ENCODE results near the gene ADGRG6. TPM values are rescaled to one million over a fixed set of nuclear protein-coding genes. Genes with fewer than 3 reads are reported as not detected.

ADGRG6 gene
- total RNA-seq, 2 donors from 2014 or later, result 1.0 to 2.7 TPM

DNA sequence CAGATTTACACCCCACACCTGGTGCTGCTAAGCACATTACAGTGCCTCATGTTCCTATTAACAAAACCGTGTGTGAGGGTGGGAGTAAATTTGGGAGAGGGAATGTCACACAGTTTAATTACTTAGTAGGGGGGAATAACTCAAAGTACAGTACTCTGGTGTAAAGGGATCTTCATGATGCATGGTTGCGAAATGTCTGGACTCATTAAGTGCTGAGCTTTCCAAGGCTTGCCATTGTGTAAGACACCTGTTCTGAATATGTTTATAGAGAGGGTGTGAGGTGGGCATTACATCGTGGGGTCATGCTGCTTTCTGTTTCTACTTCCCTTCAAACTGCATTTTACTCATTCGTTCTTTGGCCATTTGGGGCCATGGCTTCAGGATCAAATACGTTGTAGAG is 181.2 kb downstream of the ADGRG6 start:
- no peak overlapping the region for H3K27ac Mint-ChIP-seq
- no peak for ATAC-seq
- no peak for DNase-seq (ENCODE audit: low spot score in 2 of 2)

DNA sequence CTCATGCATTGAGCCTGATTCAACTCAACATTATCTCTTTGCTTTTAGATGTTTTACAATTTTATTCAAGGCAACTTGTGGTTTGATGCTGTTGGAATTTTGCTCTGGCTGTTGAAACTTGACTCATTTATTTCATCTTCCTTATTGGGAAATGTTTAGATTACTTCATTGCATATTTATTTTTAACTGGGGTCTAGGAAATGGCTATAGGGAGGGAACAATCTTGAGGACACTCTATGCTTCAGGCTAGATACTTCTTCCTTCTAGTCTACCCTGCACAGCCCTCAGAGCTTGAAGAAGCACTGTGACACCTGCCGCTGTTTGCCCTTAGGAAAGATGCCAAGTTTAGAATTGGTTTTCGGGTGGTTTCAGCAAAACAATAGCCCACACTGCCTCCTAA is 183.4 kb downstream of the ADGRG6 start:
- H3K27ac Mint-ChIP-seq, result no peak overlapping the region
- H3K36me3 Mint-ChIP-seq, result peaks cover 0 to 4% of the 10 kb centered on the region in 2 donors
- ATAC-seq (no peak), DNase-seq (ENCODE audit: low spot score in 2 of 2) (no peak)
- peaks cover 4 to 21% of the 10 kb centered on the region in 2 donors for H3K9me3 Mint-ChIP-seq

More for the DNA sequence above, 181.2 kb downstream of the ADGRG6 start:
- H3K36me3 Mint-ChIP-seq, result peaks cover 0 to 4% of the 10 kb centered on the region in 2 donors
- H3K9me3 Mint-ChIP-seq, result peaks cover 4 to 21% of the 10 kb centered on the region in 2 donors

DNA sequence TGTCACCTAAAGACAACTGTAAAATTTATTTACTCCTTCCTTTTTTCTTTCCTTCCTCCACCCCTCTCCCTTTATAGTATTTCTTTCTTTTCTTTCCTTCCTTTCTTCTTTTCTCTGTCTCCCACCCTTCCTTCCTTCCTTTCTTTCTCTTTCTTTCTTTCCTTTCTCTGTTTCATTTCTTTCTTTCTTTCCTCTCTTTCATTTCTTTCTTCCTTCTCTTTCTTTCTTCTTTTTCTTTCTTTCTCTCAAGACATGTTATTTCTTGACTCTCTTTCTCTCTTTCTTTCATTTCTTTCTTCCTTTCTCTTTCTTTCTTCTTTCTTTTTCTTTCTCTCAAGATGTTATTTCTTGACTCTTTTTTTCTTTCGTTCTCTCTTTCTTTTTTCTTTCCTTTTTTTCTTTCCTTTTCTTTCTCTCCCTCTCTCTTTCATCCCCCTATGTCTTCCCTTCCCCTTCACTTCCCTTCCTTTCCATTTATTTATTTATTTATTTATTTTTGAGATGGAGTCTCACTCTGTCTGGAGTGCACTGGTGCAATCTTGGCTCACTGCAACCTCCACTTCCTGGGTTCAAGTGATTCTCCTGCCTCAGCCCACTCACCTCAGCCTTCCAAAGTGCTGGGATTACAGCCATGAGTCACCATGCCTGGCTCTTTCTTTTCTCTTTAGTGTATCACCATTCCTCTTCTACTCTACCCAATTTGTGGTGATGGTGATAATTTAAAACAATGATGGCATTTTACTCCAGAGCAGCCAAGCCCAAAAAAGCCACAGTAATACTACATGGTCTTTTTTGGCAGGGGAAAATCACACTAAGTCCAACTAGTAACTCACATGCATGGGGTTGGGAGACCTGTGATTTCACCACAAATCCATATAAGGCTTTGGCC is 188.2 kb downstream of the ADGRG6 start:
- Mint-ChIP-seq H3K9me3 (peaks cover 0 to 8% of the 10 kb centered on the region in 2 donors), H3K27ac (peak overlapping the region in 1 of 2 donors; percentile 25), H3K36me3 (no peaks in the 10 kb centered on the region)
- ATAC-seq (no peak), DNase-seq (ENCODE audit: low spot score in 2 of 2) (no peak)

Other genes starting within 250 kb of the ADGRG6 start
- not detected for gene GJE1, start 169.1 kb upstream of the ADGRG6 start, total RNA-seq
- not detected for gene NMBR, start 154.9 kb upstream of the ADGRG6 start, total RNA-seq
- 10 to 100 TPM; 42.6 to 59.4 TPM for gene VTA1, start 154.7 kb upstream of the ADGRG6 start, total RNA-seq